SW 1271 (cell line): ENCODE results near the gene PPDPF.
"Not testable (repeated sequence)": the region's sequence is repeated elsewhere in the genome, so short reads cannot be mapped to it uniquely, and the experiment has no call there.

Experiments
- DNase-seq, 2 experiments: peaks; one replicate each; lab custom pipeline; 2025; lab: John Stamatoyannopoulos, UW

Gene PPDPF

DNA sequence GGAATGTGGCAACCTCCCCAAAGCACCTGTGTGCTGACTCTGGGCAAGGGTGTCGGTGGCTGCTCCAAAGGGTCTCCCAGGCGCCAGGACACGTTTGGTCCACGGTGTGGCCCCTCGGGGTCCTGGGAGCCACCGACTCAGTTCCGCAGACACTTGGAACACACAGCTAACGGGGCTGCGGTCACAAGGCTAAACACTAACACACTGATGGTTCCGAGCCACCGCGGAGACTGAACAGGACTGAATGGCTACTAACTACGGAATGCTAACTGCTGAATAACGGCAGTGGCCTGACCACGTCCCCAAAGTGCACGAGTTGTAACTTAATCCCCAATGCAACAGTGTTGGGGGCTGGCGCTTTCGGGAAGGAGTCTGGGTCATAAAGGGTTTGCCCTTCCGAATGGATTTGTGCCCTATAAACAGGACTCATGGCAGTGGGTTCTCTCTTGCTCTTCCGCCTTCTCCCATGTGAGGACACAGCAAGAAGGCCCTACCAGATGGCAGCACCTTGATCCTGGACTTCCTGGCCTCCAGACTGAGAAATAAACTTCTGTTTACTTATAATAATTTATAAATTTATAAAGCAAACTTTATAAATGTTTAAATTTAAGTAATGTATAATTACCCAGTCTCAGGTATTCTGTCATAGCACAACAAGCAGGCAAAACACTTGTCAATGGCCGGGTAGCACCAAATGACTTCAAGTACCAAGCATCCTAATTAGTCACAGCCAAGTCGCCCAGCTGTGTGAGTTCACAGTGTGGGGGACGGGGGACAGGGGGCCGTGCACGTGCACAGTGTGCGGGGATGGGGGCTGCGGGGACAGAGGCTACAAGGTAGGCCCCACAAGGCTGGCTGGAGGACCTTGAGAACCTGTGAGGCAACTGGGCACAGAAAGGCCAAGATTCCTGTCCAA, 19.4 kb upstream of the PPDPF start:
- no peak for DNase-seq

DNA sequence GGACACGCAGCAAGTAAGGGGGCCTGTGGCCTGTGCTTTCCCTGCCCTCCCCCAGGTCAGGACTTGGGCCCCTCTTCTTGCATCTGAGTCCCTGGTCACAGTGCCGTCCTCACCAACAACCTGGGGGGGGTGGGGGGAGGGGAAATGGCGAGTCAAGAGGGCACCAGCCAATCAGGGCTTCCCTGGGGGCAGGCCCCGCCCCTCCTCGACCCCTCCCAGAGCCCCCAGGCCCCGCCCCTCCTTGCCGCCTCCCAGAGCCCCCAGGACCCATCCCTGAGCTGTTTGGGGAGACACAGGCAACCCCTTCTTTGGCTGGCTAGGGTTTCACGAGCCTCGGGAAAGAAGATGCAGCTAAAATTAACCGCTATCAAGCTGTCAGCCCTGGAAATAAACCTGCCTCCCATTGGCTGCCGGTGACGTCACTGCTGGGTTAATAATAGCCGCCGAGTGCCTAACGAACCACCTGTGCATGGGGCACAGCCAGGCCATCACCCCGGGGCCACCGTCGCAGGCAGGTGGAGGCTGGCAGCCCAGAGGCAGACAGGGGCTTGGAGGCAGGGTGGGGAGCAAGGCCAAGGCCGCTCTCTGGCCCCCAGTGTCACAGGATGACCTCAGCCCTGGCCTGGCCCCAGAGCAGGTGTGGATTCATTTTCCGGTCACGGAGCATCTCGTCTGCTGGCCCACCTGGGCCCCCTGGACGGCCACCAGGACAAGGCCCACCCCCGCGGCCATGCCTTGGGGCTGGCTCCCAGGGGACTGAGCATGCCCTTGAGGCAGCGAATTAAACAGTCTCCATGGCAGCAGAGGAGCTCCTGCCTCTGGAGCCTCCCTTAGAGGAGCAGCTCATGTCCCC, 18.5 kb upstream of the PPDPF start:
- no peak for DNase-seq

DNA sequence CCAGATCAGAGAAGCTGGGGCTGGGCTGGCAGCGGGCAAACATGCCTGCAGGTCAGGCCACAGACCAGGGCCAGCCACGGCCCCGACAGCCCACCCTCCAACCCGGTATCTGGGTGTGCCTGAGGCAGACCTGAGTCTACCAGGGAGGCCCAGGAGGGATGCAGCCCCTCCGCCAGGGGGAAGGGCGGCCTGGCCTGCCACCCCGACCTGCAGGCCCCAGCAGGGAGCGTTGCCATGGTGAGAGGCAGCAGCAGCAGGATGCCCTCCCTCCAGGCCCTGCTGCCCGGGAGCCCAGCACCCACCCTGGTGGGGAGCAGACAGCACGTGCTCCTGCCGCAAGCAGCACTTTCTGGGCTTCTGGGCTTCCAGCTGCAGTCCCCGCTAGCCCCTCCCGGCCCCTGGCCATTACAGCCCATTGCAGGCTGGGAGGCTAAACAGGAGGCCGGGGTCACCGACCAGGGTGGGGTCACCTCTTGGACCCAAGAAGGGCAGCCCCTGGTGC, 17.8 kb upstream of the PPDPF start:
- DNase-seq, result no peak

DNA sequence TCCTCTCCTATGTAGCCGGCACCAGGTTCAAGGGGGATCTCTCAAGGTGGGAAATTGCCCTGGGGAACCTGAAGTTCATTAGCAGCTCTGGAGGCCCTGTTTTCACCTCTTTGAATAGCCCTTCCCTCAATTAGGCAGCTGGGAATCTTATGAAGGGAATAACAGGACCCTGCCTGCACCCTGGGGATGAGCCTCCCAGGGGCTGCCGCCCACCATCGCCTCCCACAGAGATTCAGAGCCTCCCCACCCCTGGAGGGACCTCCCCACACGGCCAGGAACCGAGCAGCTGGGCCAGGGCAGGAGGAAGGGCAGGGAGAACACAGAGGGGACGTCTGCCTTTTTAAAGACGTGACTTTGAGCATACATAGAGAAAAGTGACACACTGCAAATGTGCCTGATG, 17.0 kb upstream of the PPDPF start:
- DNase-seq, result no peak

DNA sequence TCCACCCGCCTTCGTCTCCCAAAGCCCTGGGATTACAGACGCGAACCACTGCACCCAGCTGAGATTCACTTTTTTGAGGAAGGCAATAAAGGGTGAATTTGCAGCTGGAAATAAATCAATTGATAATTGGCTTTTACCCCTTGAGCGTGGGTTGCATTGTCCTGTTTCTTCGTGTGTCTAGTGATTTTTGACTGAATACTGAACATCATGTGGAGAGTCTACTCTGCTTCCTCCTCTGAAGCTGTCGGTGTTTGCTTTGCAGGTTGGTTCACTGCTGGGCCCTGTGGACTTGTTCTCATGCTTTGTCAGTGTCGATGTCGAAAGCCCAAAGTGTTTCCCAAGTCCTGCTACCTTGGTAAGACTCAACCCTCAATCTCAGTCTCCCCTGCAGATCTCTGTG, 15.9 kb upstream of the PPDPF start:
- DNase-seq, result no peak

DNA sequence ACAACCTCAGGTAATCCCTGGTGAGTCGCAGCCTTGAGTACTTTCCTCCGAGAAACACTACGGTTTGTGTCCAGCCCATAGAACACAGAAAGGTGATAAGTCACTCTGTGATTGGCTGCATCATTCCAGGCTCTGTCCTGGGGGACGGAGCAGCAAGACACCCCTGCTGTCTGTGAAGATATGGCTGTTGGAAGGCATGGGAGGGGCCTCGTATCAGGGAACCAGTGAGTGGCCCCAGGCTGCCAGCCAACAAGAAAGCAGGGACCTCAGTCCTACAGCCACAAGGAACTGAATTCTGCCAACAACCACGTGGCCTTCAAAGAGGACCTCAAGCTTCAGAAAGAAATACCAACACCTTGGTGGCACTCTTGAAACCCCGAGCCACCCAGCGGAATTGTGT, 15.3 kb upstream of the PPDPF start:
- DNase-seq, result no peak

DNA sequence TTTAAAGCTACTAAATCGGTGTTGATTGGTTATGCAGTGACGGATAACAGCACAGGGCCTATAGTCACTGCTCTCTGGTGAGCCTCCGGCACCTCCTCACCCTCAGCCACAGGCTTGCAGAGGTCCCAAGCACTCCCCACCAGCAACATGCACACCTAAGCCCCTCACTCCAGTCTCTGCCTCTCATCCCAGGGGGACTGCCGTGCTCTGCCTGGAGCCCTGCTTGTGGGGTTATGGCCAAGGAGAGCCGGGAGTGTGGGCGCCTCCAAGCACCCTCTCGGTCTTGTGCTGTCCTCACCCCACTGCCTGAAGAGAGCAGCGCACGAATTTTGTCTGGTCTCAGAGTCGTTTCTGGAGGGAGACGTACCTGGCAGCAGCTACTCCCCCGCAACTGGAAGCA, 14.8 kb upstream of the PPDPF start:
- no peak for DNase-seq

DNA sequence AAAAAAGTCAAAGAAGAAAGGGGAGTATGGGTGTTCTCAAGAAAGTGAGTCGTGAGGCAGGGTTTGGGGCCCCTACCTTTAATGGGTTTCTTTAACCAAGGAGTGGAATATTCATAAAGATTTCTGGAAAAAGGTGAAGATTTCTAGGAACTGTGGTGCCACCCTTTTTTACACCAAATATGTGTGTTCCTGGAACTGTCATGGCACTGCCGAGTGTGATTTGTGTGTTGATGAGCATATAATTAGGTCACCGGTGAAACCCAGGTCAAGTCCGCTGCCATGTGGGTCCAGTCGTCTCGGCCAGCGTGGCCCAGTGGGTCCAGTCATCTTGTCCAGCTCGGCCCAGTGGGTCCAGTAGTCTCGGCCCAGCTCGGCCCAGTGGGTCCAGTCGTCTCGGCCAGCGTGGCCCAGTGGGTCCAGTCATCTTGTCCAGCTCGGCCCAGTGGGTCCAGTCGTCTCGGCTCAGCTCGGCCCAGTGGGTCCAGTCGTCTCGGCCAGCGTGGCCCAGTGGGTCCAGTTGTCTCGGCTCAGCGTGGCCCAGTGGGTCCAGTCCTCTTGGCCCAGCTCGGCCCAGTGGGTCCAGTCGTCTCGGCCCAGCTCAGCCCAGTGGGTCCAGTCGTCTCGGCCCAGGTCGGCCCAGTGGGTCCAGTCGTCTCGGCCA, 13.4 kb upstream of the PPDPF start:
- no peak for DNase-seq

DNA sequence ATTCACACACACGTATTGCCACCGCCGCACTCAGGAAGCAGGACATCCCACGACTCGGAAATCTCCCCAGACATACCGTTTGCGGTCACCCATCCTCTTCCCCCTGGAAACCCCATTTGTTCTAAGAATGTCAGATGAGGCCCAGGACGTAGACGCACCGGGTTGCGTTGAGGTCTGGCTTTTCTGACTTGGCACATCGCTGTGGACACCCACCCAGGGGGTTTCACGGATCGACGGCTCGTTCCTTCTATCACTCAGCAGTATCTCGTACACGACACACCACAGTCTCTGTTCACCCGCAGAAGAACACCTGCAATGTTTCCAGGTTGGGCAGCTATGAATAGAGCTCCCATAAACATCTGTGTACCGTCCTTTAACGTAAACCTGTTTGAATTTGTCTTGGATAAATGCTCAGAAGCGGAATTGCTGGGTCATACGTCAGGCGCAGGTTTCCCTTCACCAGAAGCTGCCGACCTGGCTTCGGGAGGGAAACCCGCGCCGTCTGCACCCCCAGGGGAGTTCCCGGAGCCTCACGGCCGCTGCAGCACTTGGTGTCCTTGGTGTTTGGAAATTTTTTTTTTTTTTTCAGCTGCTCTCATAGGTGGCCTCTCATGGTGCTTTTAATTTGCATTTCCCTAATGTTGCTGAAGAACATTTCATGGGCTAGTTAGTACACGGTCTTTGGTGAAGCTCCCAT, 12.3 kb upstream of the PPDPF start:
- DNase-seq, result no peak

DNA sequence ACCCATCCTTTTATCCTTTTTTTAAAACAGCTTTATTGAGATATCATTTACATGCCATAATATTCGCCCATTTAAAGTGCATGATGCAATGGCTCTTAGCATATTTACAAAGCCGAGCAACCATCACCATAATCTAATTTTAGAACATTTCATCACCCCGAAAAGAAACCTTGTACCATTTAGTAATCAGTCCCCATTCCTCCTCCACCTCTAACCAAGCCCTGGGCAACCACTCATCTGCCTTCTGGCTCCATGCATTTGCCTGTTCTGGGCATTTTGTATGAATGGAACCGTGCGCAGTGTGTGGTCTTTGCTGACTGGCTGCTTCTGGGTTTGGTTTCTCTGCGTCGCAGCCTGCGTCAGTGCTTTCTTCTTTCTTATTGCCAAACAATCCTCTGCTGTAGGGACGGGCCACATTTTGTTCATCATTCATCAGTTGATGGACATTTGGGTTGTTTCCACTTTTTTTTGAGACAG, 11.4 kb upstream of the PPDPF start:
- DNase-seq, result no peak

DNA sequence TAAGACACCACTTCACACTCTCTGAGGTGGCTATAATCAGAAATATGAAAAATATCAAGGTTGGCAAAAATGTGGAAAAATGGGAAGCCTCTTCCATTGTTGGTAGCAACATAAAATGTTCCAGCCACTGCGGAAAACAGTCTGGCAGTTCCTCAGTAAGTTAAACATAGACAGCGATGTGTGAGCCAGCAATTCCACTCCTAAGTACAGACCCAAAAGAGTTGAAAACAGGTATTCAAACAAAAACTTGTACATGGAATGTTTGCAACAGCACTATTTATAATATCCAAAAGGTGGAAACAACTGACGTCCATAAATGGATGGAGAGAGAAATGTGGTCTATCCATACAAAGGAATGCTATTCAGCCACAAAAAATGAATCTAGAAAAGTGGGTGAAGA, 7.4 kb upstream of the PPDPF start:
- no peak for DNase-seq

DNA sequence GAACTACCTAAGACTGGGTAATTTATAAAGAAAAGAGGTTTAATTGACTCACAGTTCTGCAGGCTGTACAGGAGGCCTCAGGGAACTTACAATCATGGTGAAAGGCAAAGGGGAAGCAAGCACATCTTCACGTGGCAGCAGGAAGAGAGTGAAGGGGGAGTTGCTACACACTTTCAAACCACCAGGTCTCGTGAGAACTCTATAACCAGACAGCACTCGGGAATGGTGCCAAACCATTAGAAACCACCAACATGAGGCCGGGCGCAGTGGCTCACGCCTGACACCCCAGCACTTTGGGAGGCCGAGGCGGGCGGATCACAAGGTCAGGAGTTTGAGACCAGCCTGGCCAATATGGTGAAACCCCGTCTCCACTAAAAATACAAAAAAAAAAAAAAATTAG, 6.0 kb upstream of the PPDPF start:
- DNase-seq, result not testable (repeated sequence)

DNA sequence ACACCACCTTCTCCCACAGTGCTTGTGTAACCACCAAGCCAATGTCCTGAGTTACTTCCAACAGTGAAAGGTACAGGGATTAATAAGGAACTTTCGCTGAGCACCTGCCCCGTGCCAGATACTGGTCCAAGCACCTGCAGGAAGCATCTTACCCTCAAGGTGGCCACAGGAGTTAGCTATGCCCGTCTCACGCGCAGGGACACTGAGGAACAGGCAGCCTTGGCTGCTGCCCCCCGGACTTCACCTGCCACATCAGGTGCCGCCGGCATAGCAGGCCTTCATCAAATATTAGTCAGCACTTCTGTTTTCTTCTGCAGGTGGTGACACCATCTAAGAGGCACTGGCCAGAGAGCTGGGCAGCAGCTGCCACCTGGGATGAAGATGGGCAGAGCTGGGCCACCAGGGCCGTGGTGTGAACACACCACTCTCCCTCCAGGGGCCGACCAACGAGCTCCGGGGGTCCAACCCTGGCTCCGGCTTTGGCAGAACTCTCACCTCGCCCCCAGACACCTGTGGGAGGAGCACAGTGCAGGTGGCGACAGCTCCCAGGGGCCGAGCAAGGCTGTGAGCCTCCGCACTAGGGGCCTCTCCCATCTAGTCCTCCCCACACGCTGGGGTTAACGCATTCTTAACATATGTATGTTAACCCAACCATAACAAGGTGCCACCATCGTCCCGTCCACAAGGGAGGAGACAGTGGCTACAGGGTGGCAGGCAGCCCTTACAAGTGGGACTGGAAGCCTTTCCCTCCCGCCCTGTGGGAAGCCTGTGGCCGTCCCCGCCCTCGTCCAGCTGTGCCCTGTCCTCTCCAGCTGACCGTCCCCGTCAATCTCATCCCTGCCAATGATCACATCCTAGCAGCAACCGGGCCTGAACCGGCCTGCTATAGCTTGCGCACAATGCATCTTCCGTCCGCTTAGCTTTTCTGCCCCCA, 2.9 kb upstream of the PPDPF start:
- DNase-seq, result no peak

DNA sequence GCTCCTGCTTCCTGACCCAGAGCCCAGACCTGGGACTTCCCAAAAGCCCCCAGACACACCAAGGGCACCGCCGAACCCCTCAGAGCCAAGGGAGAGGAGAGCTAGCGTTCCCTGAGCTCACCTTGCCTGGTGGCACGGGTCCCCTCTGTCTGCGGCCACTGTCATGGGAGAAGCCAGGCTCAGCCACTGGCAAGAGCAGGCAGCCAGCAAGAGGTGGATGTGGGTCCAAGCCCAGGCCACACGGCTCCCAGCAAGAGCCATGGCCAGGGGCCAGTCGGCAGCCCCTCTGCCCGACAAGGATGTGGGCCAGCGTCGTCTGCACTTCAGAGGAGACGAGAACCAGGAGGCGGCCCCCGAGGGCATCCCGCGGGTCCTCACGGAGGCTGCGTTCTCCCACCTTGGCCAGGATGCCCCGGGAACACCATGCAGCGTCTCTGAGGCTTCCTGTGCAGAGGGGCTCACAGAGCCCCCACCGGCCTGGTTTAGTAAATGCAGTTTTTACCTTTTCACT, 2.2 kb upstream of the PPDPF start:
- no peak for DNase-seq

DNA sequence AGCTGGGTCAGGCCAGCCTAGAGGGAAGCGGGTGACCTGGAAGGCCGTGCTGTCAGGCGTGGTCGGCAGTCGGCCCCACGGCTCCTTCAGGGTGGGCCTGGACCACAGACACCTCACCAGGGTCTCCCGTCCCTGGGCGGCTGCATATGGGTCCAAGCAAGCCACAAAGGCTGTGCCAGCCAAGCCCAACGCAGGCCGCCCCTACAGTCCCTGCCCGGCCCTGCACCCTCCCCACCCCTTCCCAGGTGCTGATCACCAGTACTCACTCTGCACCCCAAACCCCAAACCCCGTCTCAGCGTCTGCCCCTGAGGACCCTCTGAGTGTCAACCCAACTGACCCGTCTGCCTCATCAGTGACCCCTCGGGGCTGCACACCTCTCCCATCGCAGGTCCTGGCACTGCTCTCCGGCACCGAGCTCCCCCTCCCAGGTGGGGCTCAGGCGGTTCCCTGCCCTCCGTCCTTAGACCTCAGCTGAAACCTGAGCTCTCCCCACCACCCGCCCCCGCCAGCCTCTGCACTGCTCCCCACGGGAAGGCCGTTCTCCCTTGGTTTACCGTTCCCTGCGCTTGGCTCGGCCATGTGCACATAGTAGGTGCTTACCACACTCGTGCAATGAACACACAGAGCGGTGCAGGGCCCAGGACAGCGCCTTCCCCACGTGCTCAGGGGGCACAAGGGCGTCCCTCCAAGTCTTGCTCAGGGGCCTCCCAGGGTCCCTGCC, 1.5 kb upstream of the PPDPF start:
- DNase-seq, result no peak

DNA sequence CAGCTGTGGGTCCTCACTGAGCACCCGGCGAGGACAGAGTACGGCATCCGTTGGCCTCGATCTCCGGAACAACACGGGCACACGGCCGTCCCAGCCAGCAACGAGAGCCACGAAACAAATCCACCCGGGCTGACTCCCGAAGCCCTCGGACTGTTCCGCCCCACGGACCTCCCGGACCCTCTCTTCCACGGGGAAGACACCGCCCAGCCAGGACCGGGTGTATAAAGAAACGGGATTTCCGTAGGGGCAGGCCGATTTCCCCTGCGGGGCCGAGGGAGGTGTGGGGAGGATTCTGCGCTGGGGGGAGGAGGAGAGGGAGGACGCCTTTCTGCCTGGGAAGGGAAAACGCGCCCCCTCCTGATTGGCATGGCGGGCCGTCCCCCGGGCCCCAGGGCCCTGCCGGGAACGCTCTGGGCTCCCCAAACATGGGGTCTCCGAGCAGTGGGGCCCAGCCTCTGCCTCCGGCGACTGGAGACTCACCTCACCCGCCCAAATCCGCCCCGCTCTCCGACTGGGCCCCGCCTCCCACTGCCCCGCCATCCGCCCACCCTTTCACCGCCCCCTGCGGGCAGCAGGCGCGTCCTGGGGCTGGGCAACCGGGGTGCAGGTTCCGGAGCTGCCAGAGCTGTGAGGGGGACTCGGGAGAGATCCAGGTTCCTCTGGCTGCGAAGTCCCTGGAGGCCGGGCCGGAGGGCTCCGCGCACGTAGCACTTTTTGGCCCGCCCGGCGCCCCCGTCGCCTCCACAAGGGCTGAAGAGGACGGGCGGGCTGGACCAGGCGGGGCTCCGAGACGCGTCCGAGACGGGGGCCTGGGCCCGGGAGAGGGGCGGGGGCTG, 679 bp upstream of the PPDPF start:
- peak in 1 of 2 experiments; percentile 67 for DNase-seq

DNA sequence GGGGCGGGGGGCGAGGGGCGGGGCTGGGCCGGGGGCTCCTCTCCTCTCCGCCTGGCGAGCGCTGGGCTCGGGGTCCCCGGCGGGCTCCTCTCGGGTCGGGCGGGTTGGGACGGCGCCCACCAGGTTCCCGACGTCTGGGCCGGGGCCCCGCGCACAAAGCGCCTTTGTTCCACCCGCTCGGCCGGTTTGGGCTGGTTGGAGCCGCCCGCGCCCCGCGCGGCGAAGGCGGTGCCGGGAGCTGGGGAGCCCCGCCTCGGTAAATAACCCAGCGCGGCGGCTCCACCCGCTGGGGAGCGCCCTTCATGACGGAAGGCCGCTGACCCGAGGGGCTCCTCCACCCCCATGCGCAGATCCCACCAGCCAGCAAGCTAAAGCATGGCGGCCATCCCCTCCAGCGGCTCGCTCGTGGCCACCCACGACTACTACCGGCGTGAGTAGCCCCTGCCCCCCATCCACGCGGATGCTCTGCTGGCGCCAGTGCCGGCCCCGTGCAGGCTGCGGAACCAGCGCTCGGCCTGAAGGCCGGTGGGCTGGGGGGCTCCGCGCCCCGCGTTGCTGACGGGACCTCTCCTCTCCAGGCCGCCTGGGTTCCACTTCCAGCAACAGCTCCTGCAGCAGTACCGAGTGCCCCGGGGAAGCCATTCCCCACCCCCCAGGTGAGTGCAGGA, 503 bp downstream of the PPDPF start:
- DNase-seq, result peak in 1 of 2 experiments; percentile 46

DNA sequence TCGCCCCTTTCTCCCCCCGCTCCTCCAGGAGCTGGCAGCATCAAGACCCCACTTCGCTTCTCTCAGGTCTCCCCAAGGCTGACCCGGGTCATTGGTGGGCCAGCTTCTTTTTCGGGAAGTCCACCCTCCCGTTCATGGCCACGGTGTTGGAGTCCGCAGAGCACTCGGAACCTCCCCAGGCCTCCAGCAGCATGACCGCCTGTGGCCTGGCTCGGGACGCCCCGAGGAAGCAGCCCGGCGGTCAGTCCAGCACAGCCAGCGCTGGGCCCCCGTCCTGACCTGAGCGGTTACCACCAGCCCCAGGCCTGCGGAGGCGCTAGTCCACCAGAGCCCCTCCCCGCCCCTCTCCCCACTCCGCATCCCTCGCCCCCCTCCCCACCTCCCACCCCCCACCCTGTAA, 1.0 kb downstream of the PPDPF start:
- DNase-seq, result no peak
